GM12878 (cell line): ENCODE measurements around the gene SSX2IP. TPM values are rescaled to one million over a fixed set of nuclear protein-coding genes. Genes with fewer than 3 reads are reported as not detected.
A peak's percentile ranks its signal among the peaks of the same experiment; 100 is the strongest.

Source experiments
- ATAC-seq: fragments of 200-7000 bp; cut with Tn5 transposase; 3 replicates; pipeline ENCODE4 v1.9.1; 2020; ENCODE audit warnings: mild to moderate bottlenecking, moderate library complexity
- BruUV-seq: library from RNA; stranded (reverse); fragments of 400-500 nt; replicated peaks from 2 replicates; lab custom pipeline; 2021; lab: Mats Ljungman, UMichigan
- CTCF ChIA-PET: fragments of 300-600 bp; sonication (Branson Sonifier 250); formaldehyde crosslinking; extraction: SDS; loops from one replicate; lab custom pipeline; 2021; ENCODE audit warnings: inconsistent platforms; lab: Yijun Ruan, JAX
- POLR2A ChIA-PET: fragments of 350-600 bp; formaldehyde crosslinking; extraction: SDS; loops from one replicate; lab custom pipeline; 2021; ENCODE audit warnings: inconsistent platforms; lab: Charles Lee
- RAD21 ChIA-PET: fragments of 300-600 bp; sonication (Branson Sonifier 250); formaldehyde crosslinking; loops from one replicate; lab custom pipeline; 2023; ENCODE audit warnings: antibody characterized with exemption; ENCODE audit not compliant: unreplicated experiment; lab: Charles Lee
- SMC1A ChIA-PET: fragments of 300-600 bp; sonication (Branson Sonifier 250); formaldehyde crosslinking; loops from one replicate; lab custom pipeline; 2023; ENCODE audit not compliant: unreplicated experiment, uncharacterized antibody; lab: Charles Lee
- DNase-seq: peaks from one replicate; pipeline ENCODE4 v3.0.0-alpha.2; 2011; ENCODE audit warnings: low read depth, low spot score
- FAIRE-seq: peaks from 3 replicates; lab custom pipeline; 2011; peaks lifted over from hg19 to GRCh38; lab: Jason Lieb, UNC
- H2AFZ ChIP-seq: 2 replicates; pipeline ENCODE4 v1.6.0; 2011; ENCODE audit warnings: low read depth, low read length, control low read depth; ENCODE audit not compliant: control insufficient read depth
- H3K27ac ChIP-seq: 2 replicates; pipeline ENCODE4 v1.5.1; 2011; ENCODE audit warnings: control low read depth; ENCODE audit not compliant: control insufficient read depth, insufficient read depth
- H3K27me3 ChIP-seq, 2 experiments: replicated peaks in 1 of 2; 2 replicates each; pipeline versions ENCODE4 v1.6.0 to v1.6.1; 2011; ENCODE audit warnings: low read length in 1 of 2; ENCODE audit not compliant: control insufficient read depth in 2 of 2, insufficient read depth in 2 of 2
- H3K36me3 ChIP-seq, 2 experiments: 2 replicates each; pipeline ENCODE4 v1.5.1; 2011; ENCODE audit warnings: low read length in 1 of 2; ENCODE audit not compliant: control insufficient read depth in 2 of 2, insufficient read depth in 2 of 2
- H3K4me1 ChIP-seq: 2 replicates; pipeline ENCODE4 v1.6.1; 2011; ENCODE audit warnings: mild to moderate bottlenecking, low read length, moderate library complexity, mixed read lengths; ENCODE audit not compliant: control insufficient read depth, insufficient read depth
- H3K4me2 ChIP-seq: 2 replicates; pipeline ENCODE4 v1.6.0; 2011; ENCODE audit warnings: control low read depth; ENCODE audit not compliant: control insufficient read depth, insufficient read depth
- H3K4me3 ChIP-seq: fragments of 200-600 bp; sonication (generic); 2 replicates; pipeline ENCODE4 v1.5.1; 2016
- H3K79me2 ChIP-seq: 2 replicates; pipeline ENCODE4 v1.6.0; 2011; ENCODE audit warnings: low read length; ENCODE audit not compliant: control insufficient read depth, insufficient read depth
- H3K9ac ChIP-seq: 2 replicates; pipeline ENCODE4 v1.8.0; 2011; ENCODE audit warnings: low read length, control low read depth, mixed read lengths; ENCODE audit not compliant: control insufficient read depth, insufficient read depth
- H3K9me3 ChIP-seq: replicated peaks from 3 replicates; pipeline ENCODE4 v1.5.1; 2011; ENCODE audit warnings: mild to moderate bottlenecking, low read length; ENCODE audit not compliant: control insufficient read depth, insufficient read depth
- H4K20me1 ChIP-seq: 2 replicates; pipeline ENCODE4 v1.6.0; 2011; ENCODE audit not compliant: control insufficient read depth, insufficient read depth
- BRCA1 ChIP-seq: IDR thresholded peaks from 2 replicates; pipeline ENCODE4 v1.6.1; 2011; ENCODE audit warnings: low read depth, low read length, improper control_type of control experiment
- DPF2 ChIP-seq: fragments of 450-650 bp; IDR thresholded peaks from 2 replicates; pipeline ENCODE4 v1.6.1; 2017; ENCODE audit warnings: mild to moderate bottlenecking
- EED ChIP-seq: sonication (generic); IDR thresholded peaks from 2 replicates; pipeline ENCODE4 v1.6.1; 2016; ENCODE audit warnings: antibody characterized with exemption, low read depth
- EGR1 ChIP-seq, 2 experiments: IDR thresholded peaks; 1 replicate in 1 of 2; 2 replicates in 1 of 2; pipeline ENCODE4 v1.6.1; 2011 to 2012; ENCODE audit warnings: low read depth in 2 of 2, low read length in 2 of 2, borderline replicate concordance in 1 of 2, mild to moderate bottlenecking in 1 of 2, moderate library complexity in 1 of 2
- EP300 ChIP-seq, 2 experiments: fragments of 150-350 bp in 1 of 2; IDR thresholded peaks; 2 replicates each; pipeline ENCODE4 v1.6.1; 2011 to 2012; ENCODE audit warnings: low read depth in 2 of 2, low read length in 2 of 2, borderline replicate concordance in 1 of 2, improper control_type of control experiment in 1 of 2, inconsistent platforms in 1 of 2; ENCODE audit not compliant: control insufficient read depth in 1 of 2
- ETV6 ChIP-seq, 2 experiments: fragments of 450-650 bp in 1 of 2; IDR thresholded peaks in 1 of 2; conservative IDR thresholded peaks in 1 of 2; 2 replicates each; pipeline ENCODE4 v1.6.1; 2014; ENCODE audit warnings: antibody characterized with exemption in 1 of 2, borderline replicate concordance in 1 of 2, low read depth in 1 of 2, mild to moderate bottlenecking in 1 of 2, moderate library complexity in 1 of 2
- FOS ChIP-seq: IDR thresholded peaks from 3 replicates; pipeline ENCODE4 v1.6.1; 2011; ENCODE audit warnings: borderline replicate concordance; ENCODE audit not compliant: insufficient read length; ENCODE audit errors: extremely low read depth
- GABPA ChIP-seq: IDR thresholded peaks from 2 replicates; pipeline ENCODE4 v1.6.1; 2014; ENCODE audit warnings: antibody characterized with exemption, low read depth, mild to moderate bottlenecking, inconsistent platforms
- HDAC2 ChIP-seq: fragments of 200-600 bp; sonication (generic); IDR thresholded peaks from 2 replicates; pipeline ENCODE4 v1.6.1; 2017
- IKZF1 ChIP-seq: fragments of 450-650 bp; conservative IDR thresholded peaks from 2 replicates; pipeline ENCODE4 v1.6.1; 2017; ENCODE audit warnings: antibody characterized with exemption, mild to moderate bottlenecking
- IRF4 ChIP-seq: IDR thresholded peaks from 2 replicates; pipeline ENCODE4 v1.6.1; 2011; ENCODE audit warnings: low read depth, low read length
- JUNB ChIP-seq: IDR thresholded peaks from 2 replicates; pipeline ENCODE4 v1.6.1; 2016; ENCODE audit warnings: antibody characterized with exemption, mild to moderate bottlenecking
- LARP7 ChIP-seq: fragments of 450-650 bp; IDR thresholded peaks from 2 replicates; pipeline ENCODE4 v1.6.1; 2017; ENCODE audit warnings: mild to moderate bottlenecking
- MEF2A ChIP-seq: IDR thresholded peaks from 2 replicates; pipeline ENCODE4 v1.6.1; 2011; ENCODE audit warnings: low read depth, mild to moderate bottlenecking, low read length, moderate library complexity; ENCODE audit not compliant: insufficient read depth
- MEF2B ChIP-seq: fragments of 450-650 bp; IDR thresholded peaks from 2 replicates; pipeline ENCODE4 v1.6.1; 2018; ENCODE audit warnings: mild to moderate bottlenecking, moderate library complexity; ENCODE audit not compliant: partially characterized antibody, poor library complexity, severe bottlenecking
- NFIC ChIP-seq: IDR thresholded peaks from 2 replicates; pipeline ENCODE4 v1.6.1; 2012; ENCODE audit warnings: low read depth, mild to moderate bottlenecking, inconsistent platforms, low read length, moderate library complexity
- NR2C1 ChIP-seq: fragments of 450-650 bp; IDR thresholded peaks from 2 replicates; pipeline ENCODE4 v1.6.1; 2017; ENCODE audit warnings: antibody characterized with exemption, mild to moderate bottlenecking, moderate library complexity
- NR2C2 ChIP-seq: IDR thresholded peaks from 2 replicates; pipeline ENCODE4 v1.6.1; 2011; ENCODE audit warnings: borderline replicate concordance, low read depth; ENCODE audit not compliant: control insufficient read depth, insufficient read length
- RAD21 ChIP-seq: IDR thresholded peaks from 2 replicates; pipeline ENCODE4 v1.6.1; 2011; ENCODE audit warnings: mild to moderate bottlenecking, low read depth, low read length, moderate library complexity; ENCODE audit not compliant: insufficient read depth
- RB1 ChIP-seq: fragments of 450-650 bp; formaldehyde crosslinking; IDR thresholded peaks from 2 replicates; pipeline ENCODE4 v1.6.1; 2017; ENCODE audit warnings: mild to moderate bottlenecking, borderline replicate concordance
- RFX5 ChIP-seq: IDR thresholded peaks from 2 replicates; pipeline ENCODE4 v1.6.1; 2011; ENCODE audit warnings: low read depth, low read length, improper control_type of control experiment
- RUNX3 ChIP-seq: IDR thresholded peaks from 2 replicates; pipeline ENCODE4 v1.6.1; 2012; ENCODE audit warnings: low read length, inconsistent platforms
- SPI1 ChIP-seq: IDR thresholded peaks from 2 replicates; pipeline ENCODE4 v1.6.1; 2011; ENCODE audit warnings: low read depth, mild to moderate bottlenecking, low read length, moderate library complexity, borderline replicate concordance; ENCODE audit not compliant: insufficient read depth
- ZNF622 ChIP-seq: fragments of 450-650 bp; IDR thresholded peaks from 2 replicates; pipeline ENCODE4 v1.6.1; 2017; ENCODE audit warnings: mild to moderate bottlenecking, inconsistent platforms
- WGBS: methylation state at CpG from one replicate; pipeline ENCODE4 v1.1.6; 2016; ENCODE audit warnings: low lambda C conversion rate; ENCODE audit not compliant: insufficient replicate concordance, insufficient coverage; ENCODE audit errors: missing lambda C conversion rate; 5-methylcytosine and 5-hydroxymethylcytosine counted together
- in situ Hi-C: fragments of 300-500 bp; cut with MboI; formaldehyde crosslinking; loops from 9 replicates; pipeline ENCODE4 v1.14.3; 2018; ENCODE audit warnings: mixed read lengths
- intact Hi-C: fragments of 100-400 bp; cut with micrococcal nuclease; formaldehyde crosslinking; loops from one replicate; pipeline ENCODE4 v1.14.2; 2022; ENCODE audit not compliant: unreplicated experiment
- polyA plus RNA-seq, 11 experiments: library from polyadenylated mRNA; depleted of rRNA in 4 of 11; unstranded in 6 of 11; stranded (reverse) in 5 of 11; fragments of >200 nt; fragmentation: Nextera tagmentation in 4 of 11; fragmentation: Illumina TruSeq in 1 of 11; extraction: Ambion mirVana in 4 of 11; extraction: Trizol in 1 of 11; gene quantifications; 1 replicate in 1 of 11; 2 replicates in 10 of 11; pipeline versions ENCODE4 v1.2.1 to v1.2.3, GENCODE V29; 2011 to 2016; ENCODE audit warnings: inconsistent platforms in 2 of 11, missing spikeins in 2 of 11, low read depth in 1 of 11
- total RNA-seq, 4 experiments: library from RNA; depleted of rRNA in 3 of 4; stranded (reverse); fragments of >200 nt in 3 of 4; fragmentation: Illumina TruSeq in 1 of 4; extraction: Trizol in 1 of 4; gene quantifications; 2 replicates each; pipeline versions ENCODE4 v1.2.1 to v1.2.3, GENCODE V29; 2013 to 2021

Gene SSX2IP
- total and polyA plus RNA-seq, 10 of the 15 experiments (the other 5 are each of a cell fraction or from before 2014, with no cell fraction given): 3.3 to 14.0 (median 10.4) TPM

DNA sequence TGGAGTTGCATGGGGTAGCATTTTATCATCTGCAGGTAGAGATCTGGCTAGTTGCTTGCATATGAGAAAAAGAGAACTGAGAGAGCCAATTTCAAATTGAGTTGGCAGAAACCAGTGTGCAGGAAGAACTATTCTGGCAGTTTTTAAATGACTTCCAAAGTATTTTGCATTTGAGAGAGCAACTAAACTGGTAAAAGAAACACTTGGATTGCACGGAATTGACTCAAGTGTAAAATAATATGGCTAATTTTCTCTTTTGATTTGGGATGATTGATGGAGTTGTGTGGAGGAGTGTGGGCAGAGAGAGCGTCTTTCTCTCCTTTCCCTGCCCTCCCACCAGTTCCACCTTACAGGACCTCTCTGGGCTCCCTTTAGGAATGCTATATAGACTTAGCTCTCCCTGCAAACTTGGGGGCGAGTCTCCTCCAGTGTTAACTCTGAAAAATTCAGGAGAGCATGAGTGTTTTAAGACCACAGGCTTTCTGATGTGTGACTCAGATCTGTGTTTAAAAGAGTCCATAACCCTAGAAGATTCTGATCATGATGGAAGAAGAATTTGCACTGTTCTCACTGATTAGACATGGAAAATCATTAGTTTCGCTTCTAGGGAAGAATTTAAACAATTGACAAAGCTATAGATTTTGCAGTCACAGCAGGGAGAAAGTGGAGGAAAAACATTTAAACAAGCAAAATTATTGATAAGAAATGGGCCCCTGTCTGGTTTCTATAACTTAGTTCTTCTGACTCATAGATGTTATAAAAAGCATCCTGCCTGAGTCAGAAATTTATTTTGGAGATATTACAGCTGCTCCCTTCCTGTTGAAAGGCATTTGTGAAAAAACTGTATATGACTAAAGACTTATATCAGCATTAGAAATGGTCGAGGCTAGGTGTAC lies 91.2 kb downstream of the SSX2IP start:
- peak overlapping the region; percentile 6; the same call in 1 of the 2 replicates for H3K4me3 ChIP-seq
- RAD21 ChIA-PET: interaction anchor here (1.8 kb wide), 1 partner anchor 157 kb away, joined by 9 read pairs; no protein-coding TSS in a partner anchor
- H4K20me1 ChIP-seq: no peaks in the 10 kb centered on the region
- H3K27me3 ChIP-seq: no peaks in the 10 kb centered on the region
- H2AFZ ChIP-seq: peak overlapping the region; percentile 57
- intact Hi-C loops: no loop called here
- peak overlapping the region; percentile 53 for H3K9ac ChIP-seq
- POLR2A ChIA-PET: interaction anchor here (0.6 to 3.2 kb wide), 2 partner anchors 25 to 210 kb away, joined by 4 to 12 read pairs; partner anchors contain the start of gene CTBS
- in situ Hi-C loops: no loop called here
- peak overlapping the region; percentile 92 for H3K27ac ChIP-seq
- CTCF ChIA-PET: no interaction called here
- SMC1A ChIA-PET: interaction anchor here (0.6 to 1.5 kb wide), 4 partner anchors 8 to 457 kb away, joined by 3 to 5 read pairs (median 3); no protein-coding TSS in a partner anchor
- H3K4me2 ChIP-seq: peak overlapping the region; percentile 58
- no peaks in the 10 kb centered on the region for H3K36me3 ChIP-seq
- FAIRE-seq (peak; percentile 18), ATAC-seq (peak; percentile 90), DNase-seq (peak; percentile 51)
- no TSS peak for BruUV-seq
- H3K79me2 ChIP-seq: no peaks in the 10 kb centered on the region
- H3K9me3 ChIP-seq: peaks cover 6% of the 10 kb centered on the region; the same call in 2 of the 3 replicates
- 3% methylated on average over 5 of the region's 5 CpGs for WGBS
- peaks cover 28% of the 10 kb centered on the region for H3K4me1 ChIP-seq
- TF ChIP-seq RAD21 (peak; percentile 7; the same call in 1 of the 2 replicates), LARP7 (no peak), EED (peak; percentile 58), RFX5 (no peak), ETV6 (conservative IDR thresholded peaks at IDR 0.05 in 1 of 2, IDR thresholded peaks at IDR 0.05 in 1 of 2; ENCODE audit: borderline replicate concordance in 1 of 2, low read depth in 1 of 2) (peak in 1 of 2 experiments; percentile 60; a peak in 1 of 4 replicates), MEF2A (peak; percentile 99), JUNB (peak; percentile 96), GABPA (peak; percentile 61), DPF2 (peak; percentile 72), NR2C1 (no peak), IRF4 (peak; percentile 88), HDAC2 (no peak), NR2C2 (no peak), EGR1 (IDR thresholded peaks at IDR 0.05; ENCODE audit: borderline replicate concordance in 1 of 2, low read depth in 2 of 2, low read length in 2 of 2) (no peak), FOS (no peak), SPI1 (peak; percentile 91), RUNX3 (peak; percentile 72), BRCA1 (no peak), NFIC (peak; percentile 92), MEF2B (peak; percentile 30), ZNF622 (no peak), EP300 (IDR thresholded peaks at IDR 0.05; ENCODE audit: borderline replicate concordance in 1 of 2, control insufficient read depth in 1 of 2, low read depth in 2 of 2, low read length in 2 of 2) (peak in 1 of 2 experiments; percentile 15; a peak in 1 of 4 replicates), IKZF1 (peak; percentile 57; the same call in 1 of the 2 replicates), RB1 (no peak)
